ENCODE data around the gene GULP1.

DNA sequence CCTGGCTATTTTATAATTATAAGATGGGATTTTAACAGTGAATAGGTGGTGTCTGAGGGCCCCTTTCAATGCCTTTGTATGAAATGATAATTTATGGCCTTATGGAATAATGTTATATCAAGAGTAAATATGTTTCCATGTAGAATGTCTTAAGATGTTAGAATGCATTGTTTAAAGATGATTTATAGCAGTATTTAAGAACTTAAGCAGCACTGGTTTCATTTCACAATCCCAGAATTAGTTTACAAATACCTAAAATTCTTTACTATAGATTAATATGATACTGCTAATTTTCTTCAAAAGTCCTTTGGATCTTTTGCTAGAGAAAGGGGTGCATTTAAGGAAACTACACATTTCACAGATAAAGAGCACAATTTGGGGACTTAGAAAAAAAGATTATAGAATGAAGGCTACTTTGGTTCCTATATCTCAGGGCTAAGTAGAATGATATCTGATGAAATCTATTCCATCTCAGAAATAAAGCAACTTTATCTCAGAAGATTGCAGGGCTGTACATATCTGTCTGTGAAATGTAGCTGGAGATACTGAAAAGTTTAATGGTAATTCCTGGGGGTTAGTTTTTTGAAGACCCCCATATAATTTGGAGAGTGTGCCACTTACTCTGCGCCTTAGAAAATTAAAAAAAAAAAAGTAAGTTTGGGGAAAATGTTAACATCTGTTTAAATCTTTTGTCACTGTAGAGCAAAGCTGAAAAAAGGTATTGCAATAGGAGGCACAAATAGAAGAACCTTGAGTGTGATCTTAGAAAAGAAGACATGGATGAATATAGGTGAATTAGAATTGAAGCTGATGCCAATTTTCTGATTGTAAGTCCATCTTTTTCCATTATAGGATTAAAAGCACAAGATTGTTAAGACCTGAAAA is 123.4 kb downstream of the GULP1 start:
- TF ChIP-seq BCL11A (IDR thresholded peaks at IDR 0.05; ENCODE audit: low read depth, low read length) (no peak), POLR2AphosphoS5 (IDR thresholded peaks at IDR 0.05; ENCODE audit: low read length) (no peak), ESRRA (IDR thresholded peaks at IDR 0.05; ENCODE audit: low read length) (no peak), MTA3 (IDR thresholded peaks at IDR 0.05; ENCODE audit: borderline replicate concordance, low read length) (no peak), RAD21 (IDR thresholded peaks at IDR 0.05; ENCODE audit: insufficient read depth, low read depth, low read length) (no peak), CHD2 (IDR thresholded peaks at IDR 0.05; ENCODE audit: borderline replicate concordance, low read depth, low read length) (no peak), TCF7 (IDR thresholded peaks at IDR 0.05; ENCODE audit: borderline replicate concordance) (no peak), SRF (IDR thresholded peaks at IDR 0.05; ENCODE audit: low read depth in 2 of 2, low read length in 2 of 2) (no peak), RAD51 (IDR thresholded peaks at IDR 0.05) (no peak), HDAC2 (IDR thresholded peaks at IDR 0.05) (no peak), NRF1 (conservative IDR thresholded peaks at IDR 0.05; ENCODE audit: low read depth, low read length) (no peak)
- TF ChIP-seq, protein P1, sequence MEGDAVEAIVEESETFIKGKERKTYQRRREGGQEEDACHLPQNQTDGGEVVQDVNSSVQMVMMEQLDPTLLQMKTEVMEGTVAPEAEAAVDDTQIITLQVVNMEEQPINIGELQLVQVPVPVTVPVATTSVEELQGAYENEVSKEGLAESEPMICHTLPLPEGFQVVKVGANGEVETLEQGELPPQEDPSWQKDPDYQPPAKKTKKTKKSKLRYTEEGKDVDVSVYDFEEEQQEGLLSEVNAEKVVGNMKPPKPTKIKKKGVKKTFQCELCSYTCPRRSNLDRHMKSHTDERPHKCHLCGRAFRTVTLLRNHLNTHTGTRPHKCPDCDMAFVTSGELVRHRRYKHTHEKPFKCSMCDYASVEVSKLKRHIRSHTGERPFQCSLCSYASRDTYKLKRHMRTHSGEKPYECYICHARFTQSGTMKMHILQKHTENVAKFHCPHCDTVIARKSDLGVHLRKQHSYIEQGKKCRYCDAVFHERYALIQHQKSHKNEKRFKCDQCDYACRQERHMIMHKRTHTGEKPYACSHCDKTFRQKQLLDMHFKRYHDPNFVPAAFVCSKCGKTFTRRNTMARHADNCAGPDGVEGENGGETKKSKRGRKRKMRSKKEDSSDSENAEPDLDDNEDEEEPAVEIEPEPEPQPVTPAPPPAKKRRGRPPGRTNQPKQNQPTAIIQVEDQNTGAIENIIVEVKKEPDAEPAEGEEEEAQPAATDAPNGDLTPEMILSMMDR (IDR thresholded peaks at IDR 0.05 in 2 of 3, conservative IDR thresholded peaks at IDR 0.05 in 1 of 3; ENCODE audit: control insufficient read depth in 2 of 3, extremely low read depth in 1 of 3, insufficient read depth in 1 of 3, low read depth in 3 of 3, low read length in 3 of 3): no peak
- TF ChIP-seq, protein P2, sequence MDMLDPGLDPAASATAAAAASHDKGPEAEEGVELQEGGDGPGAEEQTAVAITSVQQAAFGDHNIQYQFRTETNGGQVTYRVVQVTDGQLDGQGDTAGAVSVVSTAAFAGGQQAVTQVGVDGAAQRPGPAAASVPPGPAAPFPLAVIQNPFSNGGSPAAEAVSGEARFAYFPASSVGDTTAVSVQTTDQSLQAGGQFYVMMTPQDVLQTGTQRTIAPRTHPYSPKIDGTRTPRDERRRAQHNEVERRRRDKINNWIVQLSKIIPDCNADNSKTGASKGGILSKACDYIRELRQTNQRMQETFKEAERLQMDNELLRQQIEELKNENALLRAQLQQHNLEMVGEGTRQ (IDR thresholded peaks at IDR 0.05; ENCODE audit: borderline replicate concordance, low read depth, low read length): no peak
